GM19035 (cell line): Measurements from ENCODE around the gene NIP7.

Experiments used
- ATAC-seq: cut with Tn5 transposase; IDR thresholded peaks from one replicate; pipeline ENCODE4 v1.9.1; 2021; ENCODE audit not compliant: unreplicated experiment

Gene NIP7

GRCh38 chr16:69318177-69318910, 21.2 kb upstream of the NIP7 start:
- no peak for ATAC-seq

- no peak for ATAC-seq
These were observed 20.7 kb upstream of the NIP7 start for GRCh38 chr16:69318911-69319289.

- no peak for ATAC-seq
These were observed 20.2 kb upstream of the NIP7 start for GRCh38 chr16:69319381-69319780.

GRCh38 chr16:69319826-69320739, 19.5 kb upstream of the NIP7 start:
- no peak for ATAC-seq

- no peak for ATAC-seq
These were observed 18.9 kb upstream of the NIP7 start for GRCh38 chr16:69320740-69321073.

GRCh38 chr16:69321080-69321479, 18.5 kb upstream of the NIP7 start:
- ATAC-seq, result no peak

GRCh38 chr16:69322343-69322742, 17.2 kb upstream of the NIP7 start:
- no peak for ATAC-seq

- ATAC-seq, result no peak
These were observed 16.2 kb upstream of the NIP7 start for GRCh38 chr16:69323415-69323814.

- ATAC-seq, result no peak
These were observed 15.5 kb upstream of the NIP7 start for GRCh38 chr16:69324013-69324531.

- no peak for ATAC-seq
These were observed 14.9 kb upstream of the NIP7 start for GRCh38 chr16:69324585-69325253.

- no peak for ATAC-seq
These were observed 13.8 kb upstream of the NIP7 start for GRCh38 chr16:69325784-69326171.

GRCh38 chr16:69326172-69326873, 13.2 kb upstream of the NIP7 start:
- ATAC-seq, result no peak

GRCh38 chr16:69327585-69328310, 11.8 kb upstream of the NIP7 start:
- ATAC-seq, result no peak

GRCh38 chr16:69328854-69329316, 10.7 kb upstream of the NIP7 start:
- ATAC-seq, result no peak

- ATAC-seq, result peak; percentile 39
These were observed 9.9 kb upstream of the NIP7 start for GRCh38 chr16:69329369-69330285.

GRCh38 chr16:69330286-69331109, 9.1 kb upstream of the NIP7 start, which contains the start of gene PDF:
Gene PDF (minus strand): TSS chr16:69330588. CDS start chr16:69330570, 18 bp downstream.
- peak; percentile 91 for ATAC-seq

GRCh38 chr16:69334696-69335095, 4.9 kb upstream of the NIP7 start:
- no peak for ATAC-seq
